Measurements from ENCODE around the gene EEPD1. TPM values are rescaled to one million over a fixed set of nuclear protein-coding genes. Genes with fewer than 3 reads are reported as not detected.
A peak's percentile ranks its signal among the peaks of the same experiment; 100 is the strongest.

EEPD1 gene
- polyA plus RNA-seq, 2 of the 4 experiments (the other 2 are of a cell fraction): 16.0 to 24.3 TPM

DNA sequence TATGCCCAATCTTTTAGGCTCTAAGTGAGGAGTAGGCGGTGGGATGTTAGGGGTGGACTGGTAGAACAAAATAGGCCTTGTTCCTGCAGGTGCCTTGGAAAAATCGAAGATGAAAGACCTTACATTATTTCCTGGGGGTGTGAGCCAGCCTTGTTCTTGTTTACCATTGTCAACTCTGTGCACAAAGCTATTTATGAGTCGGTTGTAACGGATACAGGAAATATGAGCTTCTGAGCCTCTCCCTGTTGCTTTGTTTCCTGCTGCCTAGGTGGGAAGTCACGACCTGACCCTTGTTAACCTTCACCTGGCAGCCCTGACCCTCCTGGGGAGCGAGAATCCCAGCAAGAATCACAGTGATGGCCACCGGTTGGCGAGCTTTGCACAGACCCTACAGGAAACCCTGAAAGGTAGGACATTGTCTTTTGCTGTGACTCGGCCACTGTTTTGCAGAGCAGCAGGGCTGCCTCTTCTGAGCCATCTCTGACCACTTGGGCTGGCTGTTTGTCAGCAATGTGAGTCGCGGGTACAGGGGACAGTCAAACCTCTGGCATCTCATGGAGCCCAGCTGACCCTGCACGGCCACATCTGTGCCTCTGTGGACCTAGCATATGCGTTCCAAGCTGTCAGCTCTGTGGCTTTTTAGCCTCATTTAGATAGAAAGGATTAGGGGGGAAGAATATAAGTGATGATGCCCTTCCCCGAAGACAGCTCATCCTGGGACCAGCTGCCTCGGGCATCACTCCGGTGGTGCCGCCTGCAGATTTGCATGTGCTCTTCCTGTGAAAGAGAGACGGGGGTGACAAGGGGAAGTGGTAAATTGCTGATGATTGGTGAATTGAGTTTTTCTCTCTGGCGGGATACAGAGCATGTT lies 134.6 kb downstream of the EEPD1 start:
- 39% methylated on average over 19 of the region's 19 CpGs for WGBS (ENCODE audit: missing lambda C conversion rate)
- ATAC-seq (no peak), FAIRE-seq (no peak), DNase-seq (ENCODE audit: low read depth in 1 of 2, low spot score in 1 of 2) (peak in 1 of 2 experiments; percentile 57)
- peaks cover 67% of the 10 kb centered on the region for H3K4me1 ChIP-seq
- ChIA-PET POLR2A (no interaction called here), CTCF (interaction anchor here (0.7 to 10.9 kb wide), 9 partner anchors 10 to 312 kb away, joined by 3 to 198 read pairs (median 4); no protein-coding TSS in a partner anchor)
- peak overlapping the region; percentile 50 for H3K4me2 ChIP-seq
- no peak for TF ChIP-seq FOSL2 (IDR thresholded peaks at IDR 0.05)
- TF ChIP-seq FOSL2 (CRISPR knock-in tag; IDR thresholded peaks at IDR 0.05): 0 out of 2 replicates have a peak, but pooled peaks have one; percentile 5
- TF ChIP-seq ESRRA (IDR thresholded peaks at IDR 0.05; ENCODE audit: borderline replicate concordance, low read length): 0 out of 2 replicates have a peak, but pooled peaks have one; percentile 32
- TF ChIP-seq GATA3 (IDR thresholded peaks at IDR 0.05; ENCODE audit: borderline replicate concordance): peak; percentile 57; the same call in 1 of the 2 replicates
- TF ChIP-seq EP300 (IDR thresholded peaks at IDR 0.05): peak in 1 of 2 experiments; percentile 14; a peak in 1 of 5 replicates
- TF ChIP-seq SMC3 (IDR thresholded peaks at IDR 0.05): no peak
- no peak for TF ChIP-seq KDM1A (IDR thresholded peaks at IDR 0.05; ENCODE audit: low read depth)
- no peak overlapping the region for H3K4me3 ChIP-seq
- H3K27ac ChIP-seq: peak overlapping the region; percentile 91 to 94
- no peaks in the 10 kb centered on the region for H3K9me3 ChIP-seq

- no peaks in the 10 kb centered on the region for H3K9me3 ChIP-seq
- peak overlapping the region; percentile 91 to 94; a peak in 4 of 6 replicates for H3K27ac ChIP-seq
- TF ChIP-seq, protein P1, sequence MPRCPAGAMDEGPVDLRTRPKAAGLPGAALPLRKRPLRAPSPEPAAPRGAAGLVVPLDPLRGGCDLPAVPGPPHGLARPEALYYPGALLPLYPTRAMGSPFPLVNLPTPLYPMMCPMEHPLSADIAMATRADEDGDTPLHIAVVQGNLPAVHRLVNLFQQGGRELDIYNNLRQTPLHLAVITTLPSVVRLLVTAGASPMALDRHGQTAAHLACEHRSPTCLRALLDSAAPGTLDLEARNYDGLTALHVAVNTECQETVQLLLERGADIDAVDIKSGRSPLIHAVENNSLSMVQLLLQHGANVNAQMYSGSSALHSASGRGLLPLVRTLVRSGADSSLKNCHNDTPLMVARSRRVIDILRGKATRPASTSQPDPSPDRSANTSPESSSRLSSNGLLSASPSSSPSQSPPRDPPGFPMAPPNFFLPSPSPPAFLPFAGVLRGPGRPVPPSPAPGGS (IDR thresholded peaks at IDR 0.05): no peak
- TF ChIP-seq ZSCAN20 (CRISPR knock-in tag; IDR thresholded peaks at IDR 0.05): no peak
- CTCF ChIA-PET: interaction anchor here (1.1 to 10.9 kb wide), 8 partner anchors 11 to 312 kb away, joined by 3 to 198 read pairs (median 14); no protein-coding TSS in a partner anchor
- FAIRE-seq (no peak), DNase-seq (ENCODE audit: low read depth in 1 of 2, low spot score in 1 of 2) (no peak), ATAC-seq (no peak)
- POLR2A ChIA-PET: no interaction called here
- no peak overlapping the region for H3K4me2 ChIP-seq
- H3K4me1 ChIP-seq: peaks cover 61% of the 10 kb centered on the region
- 94% methylated on average over 5 of the region's 5 CpGs for WGBS (ENCODE audit: missing lambda C conversion rate)
- H3K4me3 ChIP-seq: no peak overlapping the region
Observed at GRCh38 chr7:36288501-36288900, 135.4 kb downstream of the EEPD1 start.

GRCh38 chr7:36289833-36290661 lies 137.0 kb downstream of the EEPD1 start:
- Histone ChIP-seq H3K9me3 (no peaks in the 10 kb centered on the region), H3K4me1 (peaks cover 59% of the 10 kb centered on the region), H3K27ac (peak overlapping the region; percentile 82 to 91), H3K4me2 (peak overlapping the region; percentile 85), H3K4me3 (no peak overlapping the region)
- peak; percentile 91 to 94 for DNase-seq (ENCODE audit: low read depth in 1 of 2, low spot score in 1 of 2)
- peak; percentile 79 to 84 for ATAC-seq
- 14% methylated on average over 7 of the region's 7 CpGs for WGBS (ENCODE audit: missing lambda C conversion rate)
- ChIA-PET POLR2A (interaction anchor here (0.6 to 1.4 kb wide), 3 partner anchors 82 to 286 kb away, joined by 3 to 7 read pairs (median 5); no protein-coding TSS in a partner anchor), CTCF (interaction anchor here (0.7 to 10.9 kb wide), 32 partner anchors 11 to 373 kb away, joined by 3 to 198 read pairs (median 5); no protein-coding TSS in a partner anchor)
- peak; percentile 97 for FAIRE-seq
- TF ChIP-seq KDM1A (IDR thresholded peaks at IDR 0.05; ENCODE audit: low read depth) (no peak; the same call in 1 of the 2 replicates), CHD4 (IDR thresholded peaks at IDR 0.05; ENCODE audit: borderline replicate concordance) (no peak), CEBPB (IDR thresholded peaks at IDR 0.05) (peak; percentile 21 to 80; a peak in 2 of 4 replicates), CTCF (IDR thresholded peaks at IDR 0.05) (no peak), BHLHE40 (IDR thresholded peaks at IDR 0.05; ENCODE audit: low read depth, low read length) (no peak), SREBF2 (IDR thresholded peaks at IDR 0.05) (no peak), ZNF302 (CRISPR knock-in tag; IDR thresholded peaks at IDR 0.05) (no peak), PBX3 (IDR thresholded peaks at IDR 0.05) (peak; percentile 75), ZSCAN20 (CRISPR knock-in tag; IDR thresholded peaks at IDR 0.05) (no peak), TFCP2L1 (CRISPR knock-in tag; IDR thresholded peaks at IDR 0.05) (no peak), MYC (IDR thresholded peaks at IDR 0.05; ENCODE audit: borderline replicate concordance, low read length) (no peak), POLR2A (IDR thresholded peaks at IDR 0.05; ENCODE audit: low read length) (no peak), E2F6 (IDR thresholded peaks at IDR 0.05; ENCODE audit: borderline replicate concordance, low read depth) (no peak), CBX8 (IDR thresholded peaks at IDR 0.05) (no peak), ESRRA (IDR thresholded peaks at IDR 0.05; ENCODE audit: borderline replicate concordance, low read length) (no peak), HOXA7 (CRISPR knock-in tag; IDR thresholded peaks at IDR 0.05) (no peak), EP300 (IDR thresholded peaks at IDR 0.05) (peak; percentile 80 to 86; a peak in 3 of 5 replicates), SMC3 (IDR thresholded peaks at IDR 0.05) (peak; percentile 4; the same call in 2 of the 3 replicates), NR3C1 (IDR thresholded peaks at IDR 0.05) (no peak), NPAS2 (CRISPR knock-in tag; IDR thresholded peaks at IDR 0.05; ENCODE audit: borderline replicate concordance) (no peak)
- TF ChIP-seq, protein P2, sequence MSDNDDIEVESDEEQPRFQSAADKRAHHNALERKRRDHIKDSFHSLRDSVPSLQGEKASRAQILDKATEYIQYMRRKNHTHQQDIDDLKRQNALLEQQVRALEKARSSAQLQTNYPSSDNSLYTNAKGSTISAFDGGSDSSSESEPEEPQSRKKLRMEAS (IDR thresholded peaks at IDR 0.05): peak; percentile 75
- TF ChIP-seq, protein P3, sequence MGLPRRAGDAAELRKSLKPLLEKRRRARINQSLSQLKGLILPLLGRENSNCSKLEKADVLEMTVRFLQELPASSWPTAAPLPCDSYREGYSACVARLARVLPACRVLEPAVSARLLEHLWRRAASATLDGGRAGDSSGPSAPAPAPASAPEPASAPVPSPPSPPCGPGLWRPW (IDR thresholded peaks at IDR 0.05): no peak
